Measurements from ENCODE around the gene PLPPR2. TPM values are rescaled to one million over a fixed set of nuclear protein-coding genes. Genes with fewer than 3 reads are reported as not detected.
A peak's percentile ranks its signal among the peaks of the same experiment; 100 is the strongest.
"Not testable (repeated sequence)": the region's sequence is repeated elsewhere in the genome, so short reads cannot be mapped to it uniquely, and the experiment has no call there.

The PLPPR2 gene
- total RNA-seq, 1 donor from 2014 or later = 61.4 TPM

- no peak for TF ChIP-seq CTCF (IDR thresholded peaks at IDR 0.05)
These were observed 49.5 kb downstream of the PLPPR2 start for GRCh38 chr19:11404588-11405222.

DNA sequence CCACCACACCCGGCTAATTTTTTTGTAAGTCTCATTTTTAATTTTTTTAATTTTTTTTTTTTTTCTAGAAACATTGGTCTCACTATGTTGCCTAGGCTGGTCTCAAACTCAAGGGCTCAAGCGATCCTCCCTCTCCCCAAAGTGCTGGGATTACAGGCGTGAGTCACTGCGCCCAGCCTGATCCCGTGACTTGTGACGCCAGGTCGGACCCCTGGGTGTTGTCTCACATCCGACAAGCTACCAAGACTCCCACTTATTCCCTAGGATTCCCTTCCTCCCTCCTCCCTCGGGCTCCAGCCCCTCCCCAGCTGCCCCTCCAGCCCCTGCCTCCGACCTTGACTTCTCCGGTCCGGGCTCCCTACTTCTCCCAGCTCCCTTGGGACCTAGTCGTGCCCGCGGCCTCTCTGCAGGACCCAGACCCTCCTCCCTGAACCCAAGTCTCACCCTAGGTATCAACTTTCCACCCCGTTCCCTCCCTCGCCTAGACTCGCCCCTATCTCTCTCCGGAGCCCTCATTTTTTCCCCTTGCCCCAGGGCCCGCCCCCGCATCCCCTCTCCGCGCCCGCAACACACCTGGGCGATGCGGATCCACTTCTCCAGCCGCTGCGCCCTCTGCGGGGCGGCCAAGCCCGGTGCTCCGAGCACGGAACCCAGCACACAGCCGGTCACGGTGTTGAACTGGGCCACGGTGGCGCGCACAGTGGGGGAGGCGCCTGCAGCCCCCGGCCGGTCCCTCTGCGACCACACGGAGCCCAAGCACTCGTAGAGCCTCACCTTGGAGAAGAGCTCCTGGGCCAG lies 50.8 kb downstream of the PLPPR2 start:
- H3K4me1 ChIP-seq = no peaks in the 10 kb centered on the region
- no peak overlapping the region for H3K4me3 ChIP-seq
- intact Hi-C loops (cut with DNase I) = no loop called here
- no peaks in the 10 kb centered on the region for H3K9me3 ChIP-seq
- TF ChIP-seq CTCF (IDR thresholded peaks at IDR 0.05) = peak in 1 of 3 experiments; percentile 21
- H3K27ac ChIP-seq = no peak overlapping the region
- peaks cover 0 to 5% of the 10 kb centered on the region in 2 donors for H3K36me3 ChIP-seq
- DNase-seq (ENCODE audit: low spot score in 2 of 2) = no peak
- no peaks in the 10 kb centered on the region for H3K27me3 ChIP-seq

More at GRCh38 chr19:11404588-11405222, 49.5 kb downstream of the PLPPR2 start:
- Histone ChIP-seq H3K27ac (no peak overlapping the region), H3K27me3 (no peaks in the 10 kb centered on the region), H3K4me1 (no peaks in the 10 kb centered on the region), H3K4me3 (no peak overlapping the region), H3K36me3 (peaks cover 1 to 6% of the 10 kb centered on the region in 2 donors), H3K9me3 (no peaks in the 10 kb centered on the region)
- DNase-seq (ENCODE audit: low spot score in 2 of 2) = no peak
- intact Hi-C loops (cut with DNase I) = no loop called here

DNA sequence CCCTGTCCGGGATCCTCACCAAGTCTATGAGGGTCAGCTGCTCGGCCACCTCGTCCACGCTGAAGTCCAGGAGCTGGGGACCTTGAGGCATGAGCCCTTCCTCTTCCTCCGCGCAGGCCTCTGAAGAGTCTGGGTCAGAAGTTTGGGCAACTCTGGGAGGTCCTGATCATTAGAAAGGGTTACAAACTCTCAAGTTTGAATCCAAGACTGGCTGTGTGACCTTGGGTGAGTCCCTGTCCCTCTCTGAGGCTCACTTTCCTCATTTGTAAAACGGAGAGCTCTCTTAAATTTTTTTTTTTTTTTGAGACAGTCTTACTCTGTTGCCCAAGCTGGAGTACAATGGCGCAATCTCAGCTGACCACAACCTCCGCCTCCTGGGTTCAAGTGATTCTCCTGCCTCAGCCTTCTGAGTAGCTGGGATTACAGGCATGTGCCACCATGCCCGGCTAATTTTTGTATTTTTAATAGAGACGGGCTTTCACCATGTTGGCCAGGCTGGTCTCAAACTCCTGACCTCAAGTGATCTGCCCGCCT lies 51.5 kb downstream of the PLPPR2 start:
- H3K27me3 ChIP-seq; H3K27ac ChIP-seq; DNase-seq (ENCODE audit: low spot score in 2 of 2); H3K9me3 ChIP-seq; H3K36me3 ChIP-seq; H3K4me1 ChIP-seq; intact Hi-C loops (cut with DNase I); H3K4me3 ChIP-seq: not testable (repeated sequence)

GRCh38 chr19:11408591-11408990 lies 53.4 kb downstream of the PLPPR2 start:
- H3K27me3 ChIP-seq = no peaks in the 10 kb centered on the region

DNA sequence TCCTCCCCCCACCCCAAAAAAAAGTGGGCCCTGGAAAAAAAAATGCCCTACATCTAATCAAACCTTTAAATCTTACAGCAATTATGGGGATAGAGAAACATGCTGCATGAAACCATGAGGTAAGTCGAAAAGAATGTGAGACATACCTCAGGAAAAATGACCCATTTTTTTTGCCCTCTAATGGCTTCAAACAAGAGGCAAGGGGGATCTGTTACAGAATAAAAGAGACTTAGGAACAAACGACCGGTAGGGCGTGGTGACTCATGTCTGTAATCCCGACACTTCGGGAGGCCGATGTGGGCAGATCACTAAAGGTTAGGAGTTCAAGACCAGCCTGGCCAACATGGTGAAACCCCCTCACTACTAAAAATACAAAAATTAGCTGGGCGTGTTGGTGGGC lies 55.5 kb downstream of the PLPPR2 start:
- no peaks in the 10 kb centered on the region for H3K36me3 ChIP-seq
- DNase-seq (ENCODE audit: low spot score in 2 of 2) = no peak
- H3K4me3 ChIP-seq = no peak overlapping the region
- TF ChIP-seq CTCF (IDR thresholded peaks at IDR 0.05) = no peak
- intact Hi-C loops (cut with DNase I) = no loop called here
- H3K9me3 ChIP-seq = no peaks in the 10 kb centered on the region
- no peaks in the 10 kb centered on the region for H3K27me3 ChIP-seq
- H3K27ac ChIP-seq = no peak overlapping the region
- H3K4me1 ChIP-seq = no peaks in the 10 kb centered on the region

More at GRCh38 chr19:11408591-11408990, 53.4 kb downstream of the PLPPR2 start:
- no peak overlapping the region for H3K27ac ChIP-seq
- no peak overlapping the region for H3K4me3 ChIP-seq
- H3K9me3 ChIP-seq = no peaks in the 10 kb centered on the region
- TF ChIP-seq CTCF (IDR thresholded peaks at IDR 0.05) = no peak
- no peaks in the 10 kb centered on the region for H3K4me1 ChIP-seq
- intact Hi-C loops (cut with DNase I) = no loop called here
- H3K36me3 ChIP-seq = no peaks in the 10 kb centered on the region
- DNase-seq (ENCODE audit: low spot score in 2 of 2) = no peak

DNA sequence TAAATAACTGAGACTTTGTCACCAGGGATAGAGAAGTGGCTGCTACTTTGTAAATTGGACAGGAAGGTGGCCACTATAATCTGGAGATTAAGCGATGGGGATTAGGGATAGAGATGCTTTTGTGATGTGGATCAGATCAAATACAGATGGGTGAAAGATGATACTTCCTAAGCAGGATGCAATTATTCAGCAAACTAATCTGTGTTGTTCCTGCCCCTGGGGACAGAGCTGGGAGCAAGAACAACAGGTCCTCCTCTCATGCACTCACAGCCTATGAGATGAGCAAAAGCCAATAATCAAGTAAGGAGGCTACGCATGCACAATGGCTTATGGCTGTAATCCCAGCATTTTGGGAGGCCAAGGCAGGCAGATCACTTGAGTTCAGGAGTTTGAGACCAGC lies 59.3 kb downstream of the PLPPR2 start:
- Histone ChIP-seq H3K9me3 (no peaks in the 10 kb centered on the region), H3K4me3 (no peak overlapping the region), H3K27me3 (no peaks in the 10 kb centered on the region), H3K27ac (no peak overlapping the region), H3K4me1 (peaks cover 0 to 10% of the 10 kb centered on the region in 2 donors), H3K36me3 (no peaks in the 10 kb centered on the region)
- no peak for DNase-seq (ENCODE audit: low spot score in 2 of 2)
- no peak for TF ChIP-seq CTCF (IDR thresholded peaks at IDR 0.05)
- intact Hi-C loops (cut with DNase I) = no loop called here

All from ascending aorta (tissue), 2 donors.